GOT3 (cell line): ENCODE data around the gene SBNO1.
A peak's percentile ranks its signal among the peaks of the same experiment; 100 is the strongest.
"Not testable (repeated sequence)": the region's sequence is repeated elsewhere in the genome, so short reads cannot be mapped to it uniquely, and the experiment has no call there.

Experiments used
- DNase-seq: peaks from one replicate; lab custom pipeline; 2025; ENCODE audit warnings: mixed read lengths; lab: John Stamatoyannopoulos, UW

SBNO1 gene

DNA sequence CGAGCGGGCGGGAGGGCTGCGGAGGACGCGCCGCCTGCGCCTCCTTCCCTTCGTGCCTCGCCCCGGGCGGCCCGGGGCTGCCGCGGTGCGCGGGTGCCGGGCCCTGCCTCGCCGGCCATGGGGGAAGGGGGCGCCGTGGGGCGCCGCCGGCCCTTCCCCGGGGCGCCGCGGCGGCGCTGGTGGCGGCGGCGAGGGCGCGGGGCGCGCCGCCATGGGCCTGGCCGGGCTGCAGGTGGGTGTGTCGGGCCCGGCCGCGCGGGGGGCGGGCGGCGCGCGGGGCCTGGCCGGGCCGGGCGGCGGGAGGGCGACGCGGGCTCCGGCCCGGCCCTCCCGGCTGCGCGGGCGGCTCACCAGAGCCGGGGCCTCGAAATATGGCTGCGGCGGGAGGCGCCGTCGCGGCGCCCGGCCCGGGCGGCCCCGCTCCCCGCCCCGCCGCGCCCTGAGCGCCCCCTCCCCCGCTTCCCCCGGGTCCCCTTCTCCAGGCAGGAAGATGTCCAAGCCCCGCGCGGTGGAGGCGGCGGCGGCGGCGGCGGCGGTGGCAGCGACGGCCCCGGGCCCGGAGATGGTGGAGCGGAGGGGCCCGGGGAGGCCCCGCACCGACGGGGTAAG, 24.4 kb upstream of the SBNO1 start:
- no peak for DNase-seq

DNA sequence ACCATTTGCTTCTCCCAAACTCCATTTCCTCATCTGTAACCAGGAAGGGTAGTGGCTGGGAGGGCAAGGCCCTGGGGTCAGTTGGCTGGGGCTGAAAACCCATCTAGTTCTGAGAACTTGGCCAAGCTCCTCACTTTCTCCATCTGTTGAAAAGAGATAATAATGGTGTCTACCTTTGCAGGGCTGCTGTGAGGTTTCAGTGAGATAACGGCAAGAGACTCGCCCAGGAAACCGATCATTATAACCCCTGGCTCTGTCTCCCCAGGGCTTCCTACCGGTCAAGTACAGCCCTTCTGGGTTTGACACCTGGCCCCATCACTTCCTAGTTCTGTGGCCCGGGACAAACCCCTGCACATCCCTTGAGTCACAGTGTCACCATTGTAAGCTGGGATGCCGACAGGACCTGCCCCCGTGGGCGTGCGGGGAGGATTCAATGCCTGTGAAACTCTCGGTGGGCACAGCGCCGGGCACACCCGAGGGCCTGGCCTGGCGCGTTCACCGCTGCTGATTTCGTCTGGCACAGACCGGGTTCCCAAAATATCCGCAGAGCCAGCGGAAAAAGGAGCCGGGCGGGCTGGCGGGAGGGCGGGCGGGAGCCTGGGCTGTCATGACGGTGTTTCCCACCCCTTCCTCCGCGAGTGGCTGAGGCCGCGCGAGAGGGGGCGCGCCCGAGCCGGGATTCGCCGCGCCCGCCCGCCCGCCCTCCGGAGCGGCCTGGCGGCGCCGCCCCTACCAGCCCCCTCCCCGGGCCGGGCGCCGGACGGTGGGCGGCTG, 23.7 kb upstream of the SBNO1 start:
- DNase-seq: no peak

DNA sequence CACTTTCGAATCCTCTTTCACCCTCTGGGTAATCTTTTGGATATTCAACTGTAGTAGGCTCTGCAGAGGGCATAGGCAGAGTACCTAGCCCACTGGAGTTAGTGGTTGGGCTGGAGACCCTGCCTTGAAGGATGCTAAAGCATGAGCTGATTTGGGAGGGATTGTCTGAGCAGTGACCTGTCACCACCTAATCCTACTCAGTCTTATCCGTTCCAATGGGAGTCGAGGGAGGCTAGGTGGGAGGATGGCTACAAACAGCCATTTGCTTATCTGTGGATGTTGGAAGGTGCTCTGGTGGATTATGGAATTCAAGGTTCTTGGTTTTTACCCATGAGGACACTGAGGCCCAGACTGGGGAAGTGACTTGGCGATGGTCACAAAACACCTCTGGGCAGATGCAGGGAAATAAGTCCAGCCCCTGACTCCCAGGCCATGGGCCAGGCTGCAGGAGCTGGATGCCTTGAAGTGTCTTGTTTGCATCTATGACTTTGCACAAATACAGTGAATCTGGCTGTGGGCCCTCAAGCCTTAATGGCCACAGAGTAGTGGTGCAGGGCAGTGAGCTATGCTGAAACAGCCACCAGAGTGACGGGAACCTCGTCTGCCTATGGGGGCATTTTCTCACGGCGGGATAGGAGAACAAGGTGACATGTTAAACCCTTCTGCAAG, 23.0 kb upstream of the SBNO1 start:
- no peak for DNase-seq

DNA sequence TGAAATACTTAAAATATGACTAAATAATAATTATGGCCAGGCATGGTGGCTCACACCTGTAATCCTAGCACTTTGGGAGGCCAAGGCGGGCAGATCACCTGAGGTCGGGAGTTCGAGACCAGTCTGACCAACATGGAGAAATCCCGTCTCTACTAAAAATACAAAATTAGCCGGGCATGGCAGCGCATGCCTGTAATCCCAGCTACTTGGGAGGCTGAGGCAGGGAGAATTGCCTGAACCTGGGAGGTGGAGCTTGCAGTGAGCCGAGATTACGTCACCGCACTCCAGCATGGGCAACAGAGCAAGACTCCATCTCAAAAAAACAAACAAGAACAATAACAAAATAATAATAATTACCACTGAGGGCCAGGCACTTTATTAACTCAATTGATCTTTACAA, 20.9 kb upstream of the SBNO1 start:
- not testable (repeated sequence) for DNase-seq

DNA sequence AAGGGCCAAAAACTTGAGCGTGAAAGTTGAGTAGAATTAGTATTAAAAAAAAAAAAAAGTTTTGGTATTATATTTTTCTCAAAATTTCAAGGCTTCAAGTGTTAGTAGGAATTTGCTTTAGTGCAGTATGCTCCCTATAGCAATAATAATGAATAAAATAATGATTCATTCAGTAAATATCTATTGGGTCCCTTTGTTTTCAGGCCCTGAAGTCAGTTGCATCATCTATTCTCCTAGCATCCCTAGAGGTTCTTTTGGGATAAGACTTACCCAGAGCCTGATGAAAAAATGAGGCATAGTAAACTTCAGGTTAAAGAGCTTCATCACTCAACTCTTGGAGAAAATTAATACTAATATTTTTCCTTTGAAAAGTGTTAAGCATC, 20.3 kb upstream of the SBNO1 start:
- DNase-seq: no peak

DNA sequence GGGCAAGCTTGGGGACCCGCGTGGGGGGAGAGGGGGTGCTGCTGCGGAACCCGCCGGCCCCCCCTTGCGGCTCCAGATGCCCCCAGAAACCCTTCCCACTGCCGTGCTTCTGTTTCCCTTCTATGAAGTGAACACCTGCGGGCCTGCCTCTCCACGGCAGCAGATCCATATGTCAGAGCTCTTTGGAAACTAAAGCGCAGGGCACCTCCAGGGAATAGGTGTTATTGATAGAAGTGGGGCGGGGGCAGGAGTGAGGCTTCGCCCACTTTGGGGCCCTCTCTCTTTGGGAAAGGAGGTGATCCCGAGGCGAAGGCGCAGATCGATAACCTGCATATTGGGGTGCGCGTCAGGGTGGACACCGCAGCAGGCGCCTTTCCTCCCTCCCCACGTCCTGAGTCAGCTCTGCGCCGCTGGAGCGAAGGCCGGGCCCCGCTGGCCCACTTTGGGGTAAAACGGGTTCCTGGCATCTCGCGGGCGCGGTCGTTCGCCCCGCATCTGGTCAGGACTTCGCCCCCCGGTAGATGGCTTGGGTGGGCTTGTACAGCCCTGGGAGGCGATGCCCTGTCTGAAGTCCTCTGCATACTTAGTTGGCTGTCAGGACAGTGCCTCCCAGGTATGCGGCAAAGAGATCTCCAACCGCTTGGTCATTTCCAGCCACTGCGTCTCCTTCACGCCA, 19.8 kb upstream of the SBNO1 start:
- no peak for DNase-seq

DNA sequence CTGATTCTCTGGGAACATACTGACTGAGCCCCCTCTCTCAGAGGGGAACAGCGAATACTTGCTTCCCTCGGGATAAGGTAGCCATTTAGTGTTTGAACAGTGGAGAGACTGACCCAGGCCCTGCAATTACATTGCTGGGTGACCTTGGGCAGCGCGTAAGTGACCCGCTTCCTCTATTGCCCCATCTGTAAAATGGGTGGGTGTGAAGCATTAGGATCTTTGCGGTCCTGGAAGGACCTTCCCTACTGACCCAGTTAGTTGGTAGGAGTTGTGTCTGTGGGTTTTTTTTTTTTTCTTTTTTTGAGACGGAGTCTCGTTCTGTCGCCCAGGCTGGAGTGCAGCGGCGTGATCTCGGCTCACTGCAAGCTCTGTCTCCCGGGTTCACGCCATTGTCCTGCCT, 18.0 kb upstream of the SBNO1 start:
- DNase-seq: no peak

DNA sequence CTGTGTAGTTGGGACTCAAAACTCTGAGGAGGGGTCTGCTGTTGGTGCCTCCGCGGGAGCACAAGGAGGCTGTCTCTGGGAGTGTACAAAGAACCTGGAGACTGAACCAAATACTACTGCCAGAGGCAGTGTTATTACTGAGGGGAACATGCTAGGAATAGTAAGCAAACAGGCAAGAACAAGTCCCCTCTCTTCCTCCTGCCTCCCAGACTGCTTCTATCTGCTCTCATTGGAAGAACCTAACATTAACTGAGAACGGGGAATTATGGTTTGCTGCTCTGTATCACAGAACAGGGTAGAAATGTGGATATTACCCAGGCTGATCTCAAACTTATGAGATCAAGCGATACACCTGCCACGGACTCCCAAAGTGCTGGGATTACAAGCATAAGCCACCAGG, 14.7 kb upstream of the SBNO1 start:
- DNase-seq: no peak

DNA sequence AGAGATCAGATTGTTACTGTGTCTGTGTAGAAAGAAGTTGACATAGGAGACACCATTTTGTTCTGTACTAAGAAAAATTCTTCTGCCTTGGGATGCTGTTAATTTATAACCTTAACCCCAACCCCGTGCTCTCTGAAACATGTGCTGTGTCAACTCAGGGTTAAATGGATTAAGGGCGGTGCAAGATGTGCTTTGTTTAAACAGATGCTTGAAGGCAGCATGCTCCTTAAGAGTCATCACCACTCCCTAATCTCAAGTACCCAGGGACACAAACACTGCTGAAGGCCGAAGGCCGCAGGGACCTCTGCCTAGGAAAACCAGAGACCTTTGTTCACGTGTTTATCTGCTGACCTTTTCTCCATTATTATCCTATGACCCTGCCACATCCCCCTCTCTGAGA, 7.8 kb upstream of the SBNO1 start:
- not testable (repeated sequence) for DNase-seq

DNA sequence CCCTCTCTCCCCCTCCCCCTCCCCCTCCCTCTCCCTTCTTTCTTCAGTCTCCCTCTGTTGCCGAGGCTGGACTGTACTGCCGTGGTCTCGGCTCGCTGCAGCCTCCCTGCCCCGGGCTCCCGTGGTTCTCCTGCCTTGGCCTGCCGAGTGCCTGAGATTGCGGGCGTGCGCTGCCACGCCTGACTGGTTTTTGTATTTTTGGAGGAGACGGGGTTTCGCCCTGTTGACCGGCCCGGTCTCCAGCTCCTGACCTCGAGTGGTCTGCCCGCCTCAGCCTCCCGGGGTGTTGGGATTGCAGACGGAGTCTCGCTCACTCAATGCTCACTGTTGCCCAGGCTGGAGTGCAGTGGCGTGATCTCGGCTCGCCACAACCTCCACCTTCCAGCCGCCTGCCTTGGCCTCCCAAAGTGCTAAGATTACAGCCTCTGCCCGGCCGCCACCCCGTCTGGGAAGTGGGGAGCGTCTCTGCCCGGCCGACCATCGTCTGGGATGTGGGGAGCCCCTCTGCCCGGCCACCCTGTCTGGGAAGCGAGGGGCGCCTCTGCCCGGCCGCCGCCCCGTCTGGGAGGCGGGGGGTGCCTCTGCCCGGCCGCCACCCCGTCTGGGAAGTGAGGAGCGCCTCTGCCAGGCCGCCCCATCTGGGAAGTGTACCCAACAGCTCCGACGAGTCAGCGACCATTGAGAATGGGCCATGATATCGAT, 7.2 kb upstream of the SBNO1 start:
- not testable (repeated sequence) for DNase-seq

DNA sequence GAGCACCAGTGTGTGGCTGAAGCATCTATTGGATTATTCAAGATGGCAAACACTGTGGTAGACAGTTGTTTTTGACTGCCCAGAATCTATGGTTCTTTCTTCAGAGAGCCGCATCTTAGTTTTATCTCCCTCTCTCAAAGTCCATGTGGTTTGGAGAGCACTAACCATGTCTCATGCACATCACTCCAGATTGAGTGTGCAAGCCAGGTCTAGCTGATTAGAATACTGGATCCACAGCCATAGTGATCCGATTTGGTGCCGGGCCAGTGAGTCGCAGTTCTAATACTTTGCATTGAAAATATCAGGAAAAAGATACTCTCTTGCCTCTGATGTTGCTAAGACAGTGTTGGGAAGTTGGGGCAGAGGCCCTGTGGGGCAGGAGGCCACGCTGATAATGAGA, 4.6 kb upstream of the SBNO1 start:
- DNase-seq: no peak

DNA sequence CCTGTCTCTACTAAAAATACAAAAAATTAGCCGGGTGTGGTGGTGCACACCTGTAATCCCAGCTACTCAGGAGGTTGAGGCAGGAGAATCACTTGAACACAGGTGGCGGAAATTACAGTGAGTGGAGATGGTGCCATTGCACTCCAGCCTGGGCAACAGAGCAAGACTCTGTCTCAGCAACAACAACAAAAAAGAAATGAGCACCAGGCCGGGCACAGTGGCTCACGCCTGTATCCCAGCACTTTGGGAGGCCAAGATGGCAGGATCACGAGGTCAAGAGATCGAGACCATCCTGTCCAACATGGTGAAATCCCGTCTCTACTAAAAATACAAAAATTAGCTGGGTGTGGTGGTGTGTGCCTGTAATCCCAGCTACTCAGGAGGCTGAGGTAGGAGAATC, 3.8 kb upstream of the SBNO1 start:
- not testable (repeated sequence) for DNase-seq

DNA sequence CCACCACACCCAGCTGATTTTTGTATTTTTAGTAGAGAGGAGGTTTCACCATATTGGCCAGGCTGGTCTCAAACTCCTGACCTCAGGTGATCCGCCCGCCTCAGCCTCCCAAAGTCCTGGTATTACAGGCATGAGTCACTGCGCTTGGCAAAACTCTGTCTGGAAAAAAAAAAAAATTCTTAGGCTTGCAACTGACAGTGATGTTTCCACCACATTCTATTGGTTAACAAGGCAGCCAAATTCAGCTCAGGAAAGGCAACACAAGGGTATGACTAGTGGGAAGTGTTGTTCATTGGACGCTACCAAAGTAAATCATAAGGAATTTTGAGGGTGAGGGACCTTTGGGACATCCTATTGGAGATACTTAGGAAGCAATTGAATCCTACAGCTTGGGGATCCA, 2.9 kb upstream of the SBNO1 start:
- DNase-seq: no peak

DNA sequence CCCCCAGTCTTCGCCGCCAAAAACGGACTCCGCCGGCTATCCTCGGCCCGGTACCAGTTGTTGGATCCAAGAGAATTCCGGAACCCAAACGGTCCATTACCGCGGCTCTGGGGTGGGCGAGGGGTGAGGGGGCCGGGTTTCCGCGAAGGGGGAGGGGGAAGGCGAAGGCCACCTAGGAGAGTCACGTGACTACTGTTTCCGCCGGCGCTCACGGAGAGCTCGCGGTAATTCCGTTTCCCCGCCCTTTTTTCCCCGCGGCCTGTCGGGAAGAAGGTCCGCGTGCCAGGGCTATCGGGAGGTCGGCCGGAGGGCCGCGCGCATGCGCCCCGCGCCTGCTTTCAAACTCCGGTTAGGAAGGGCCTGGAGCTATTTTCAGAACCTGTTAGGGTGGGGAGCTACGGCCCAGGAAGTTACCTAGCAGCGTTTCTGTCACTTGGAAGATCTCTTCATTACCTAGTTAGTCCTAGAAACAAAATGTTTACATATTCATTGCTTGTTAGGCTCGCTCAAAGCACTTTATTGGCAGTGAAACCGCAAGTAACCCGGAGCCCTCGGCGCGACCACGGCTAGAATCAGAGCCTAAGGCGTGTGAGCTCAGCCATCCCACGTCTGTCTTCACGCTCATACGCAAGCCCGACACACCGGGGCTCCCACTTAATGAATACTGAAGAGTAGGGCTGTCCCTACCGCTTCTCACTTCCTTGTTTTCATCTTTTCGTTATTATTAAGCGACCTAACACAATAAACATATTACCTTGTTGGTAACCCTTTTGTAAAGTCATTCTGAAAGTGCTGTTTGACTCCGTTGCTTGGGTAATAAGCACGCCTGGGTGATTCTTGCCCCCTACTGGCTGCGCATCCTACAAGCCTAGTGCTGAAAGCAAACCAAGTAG, 624 bp upstream of the SBNO1 start:
- peak; percentile 95 for DNase-seq

DNA sequence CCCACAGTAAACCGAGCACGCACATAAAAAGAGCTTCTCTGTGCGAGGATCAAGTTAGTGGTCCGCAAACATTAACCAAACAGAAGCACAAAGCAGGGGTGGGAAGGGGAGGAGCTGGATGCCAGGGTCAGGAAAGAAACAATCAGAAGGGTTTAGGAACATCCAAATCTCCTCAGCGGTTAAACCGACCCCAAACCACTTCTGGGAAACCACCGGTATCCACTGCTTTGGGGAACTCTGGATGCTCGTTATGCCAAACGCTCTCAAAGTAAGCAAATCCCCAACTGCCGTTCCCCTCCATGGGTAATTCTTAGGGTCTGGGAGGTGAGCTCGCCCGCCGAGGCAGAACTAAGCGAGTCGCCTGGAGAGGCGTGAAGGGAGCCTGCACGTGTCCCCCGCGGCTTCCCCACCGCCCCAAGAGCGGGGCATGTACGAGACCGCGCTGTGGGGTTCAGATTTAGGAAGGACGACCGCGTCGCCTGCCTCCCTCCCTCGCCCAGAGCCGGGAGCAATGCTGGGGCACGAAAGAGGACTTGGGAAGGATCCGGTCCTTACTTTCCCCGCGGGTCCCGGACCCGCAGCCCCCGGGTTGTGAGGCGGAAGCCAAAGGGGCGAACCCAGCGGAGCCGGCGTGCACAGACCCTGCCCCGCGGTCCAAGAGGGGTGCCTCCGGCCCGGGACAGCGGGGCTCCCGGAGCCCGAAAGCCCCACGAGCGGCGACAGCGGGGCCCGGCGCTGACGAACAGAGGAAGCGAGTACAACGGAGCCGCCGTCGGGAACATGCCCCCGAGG, 711 bp downstream of the SBNO1 start:
- no peak for DNase-seq

DNA sequence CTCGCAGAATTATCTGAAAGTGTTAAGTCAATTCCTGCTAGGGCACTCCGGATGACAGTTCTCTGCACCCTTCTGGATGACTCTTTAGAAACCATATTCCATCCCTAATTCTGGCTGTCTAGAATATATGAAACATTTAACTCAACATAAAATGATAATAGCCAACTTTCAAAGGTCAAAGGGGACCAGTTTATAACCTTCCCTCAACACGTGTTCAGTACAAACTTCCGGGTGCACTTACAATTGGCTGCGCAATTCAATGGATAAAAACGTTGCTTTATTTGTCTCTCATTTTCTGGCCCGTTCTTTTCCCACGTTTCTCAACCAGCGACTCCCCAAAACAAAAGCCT, 1.3 kb downstream of the SBNO1 start:
- DNase-seq: no peak

DNA sequence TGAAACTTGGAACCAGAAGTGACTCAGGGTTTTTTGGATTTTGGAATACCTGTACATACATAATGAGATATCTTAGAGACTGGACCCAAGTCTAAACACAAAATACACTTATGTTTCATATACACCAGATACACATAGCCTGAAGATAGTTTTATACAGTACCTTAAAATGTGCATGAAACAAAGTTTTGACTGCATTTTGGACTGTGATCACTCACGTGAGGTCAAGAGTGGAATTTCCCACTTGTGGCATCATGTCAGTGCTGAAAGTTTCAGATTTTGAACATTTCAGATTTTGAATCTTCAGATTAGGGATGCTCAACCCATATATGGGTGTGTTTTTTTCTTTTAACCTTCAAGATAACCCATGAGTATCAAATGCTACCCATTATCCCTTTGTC, 6.6 kb downstream of the SBNO1 start:
- DNase-seq: no peak

DNA sequence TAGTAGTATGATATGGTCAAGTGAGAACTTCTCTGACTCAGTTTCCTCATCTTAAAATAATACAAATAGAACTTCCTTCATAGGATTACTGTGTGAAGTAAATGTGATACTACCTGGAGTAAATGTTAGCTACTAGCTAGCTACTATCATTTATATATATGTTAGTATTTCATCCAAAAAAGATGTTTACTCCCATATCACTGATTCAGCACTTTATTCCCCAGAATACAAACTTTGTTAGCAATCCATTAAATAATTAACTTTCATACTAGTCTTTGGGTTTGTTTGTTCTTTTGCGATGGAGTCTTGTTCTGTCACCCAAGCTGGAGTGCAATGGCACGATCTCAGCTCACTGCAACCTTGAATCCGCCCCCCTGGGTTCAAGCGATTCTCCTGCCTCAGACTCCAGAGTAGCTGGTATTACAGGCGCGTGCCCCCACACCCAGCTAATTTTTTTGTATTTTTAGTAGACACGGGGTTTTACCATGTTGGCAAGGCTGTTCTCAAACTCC, 8.4 kb downstream of the SBNO1 start:
- DNase-seq: no peak

DNA sequence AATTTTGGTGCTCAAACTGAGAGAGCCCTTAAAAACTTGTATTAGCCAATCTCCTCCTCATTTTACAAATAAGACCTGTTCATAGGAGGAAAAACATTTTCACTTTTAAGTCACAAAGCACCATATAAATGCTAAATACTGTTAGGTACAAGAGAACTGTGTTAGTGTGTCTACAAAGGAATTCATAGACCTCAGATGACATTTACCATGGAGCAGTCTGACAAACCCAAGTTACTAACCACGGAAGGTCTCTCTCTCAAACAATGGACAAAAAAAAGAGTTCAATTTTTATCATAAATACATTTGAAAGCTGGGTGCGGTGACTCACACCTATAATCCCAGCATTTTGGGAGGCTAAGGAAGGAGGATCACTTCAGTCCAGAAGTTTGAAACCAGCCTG, 10.0 kb downstream of the SBNO1 start:
- DNase-seq: no peak

DNA sequence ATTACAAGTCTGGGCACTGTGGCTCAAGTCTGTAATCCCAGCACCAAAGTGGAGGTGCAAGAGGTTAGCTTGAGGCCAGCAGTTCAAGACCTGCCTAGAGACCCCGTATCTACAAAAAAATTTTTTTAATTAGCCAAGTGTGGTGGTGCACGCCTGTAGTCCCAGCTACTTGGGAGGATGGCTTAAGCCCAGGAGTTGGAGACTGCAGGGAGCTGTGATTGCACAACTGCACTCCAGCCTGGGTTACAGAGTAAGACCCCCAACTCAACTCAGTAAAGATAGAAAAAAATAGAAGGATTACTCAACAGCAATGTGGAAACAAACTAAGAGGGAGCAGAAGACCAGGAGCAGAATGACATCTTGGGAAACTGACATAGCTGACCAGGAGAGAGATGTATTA, 13.3 kb downstream of the SBNO1 start:
- DNase-seq: no peak
